Caco-2 (cell line): ENCODE results near the gene CROT. TPM values are rescaled to one million over a fixed set of nuclear protein-coding genes. Genes with fewer than 3 reads are reported as not detected.

Source experiments
- BruUV-seq: library from RNA; stranded (reverse); fragments of 400-500 nt; replicated peaks from 2 replicates; lab custom pipeline; 2021; lab: Mats Ljungman, UMichigan
- CTCF ChIA-PET: fragments of 300-600 bp; sonication (Branson Sonifier 250); formaldehyde crosslinking; loops from one replicate; lab custom pipeline; 2022; ENCODE audit warnings: antibody characterized with exemption; lab: Charles Lee
- POLR2A ChIA-PET: fragments of 300-600 bp; sonication (Branson Sonifier 250); formaldehyde crosslinking; loops from one replicate; lab custom pipeline; 2022; ENCODE audit warnings: antibody characterized with exemption; lab: Charles Lee
- DNase-seq, 2 experiments: peaks; one replicate each; pipeline versions ENCODE4 v3.0.0 to v3.0.0-alpha.2; 2020 to 2022
- H3K27me3 ChIP-seq: replicated peaks from 2 replicates; pipeline ENCODE4 v1.6.0; 2011; ENCODE audit warnings: low read length; ENCODE audit not compliant: control insufficient read depth, insufficient read depth
- H3K36me3 ChIP-seq: 2 replicates; pipeline ENCODE4 v1.5.1; 2011; ENCODE audit warnings: low read length; ENCODE audit not compliant: control insufficient read depth, insufficient read depth
- H3K4me1 ChIP-seq: fragments of 250-450 bp; sonication (Bioruptor Pico); 2 replicates; pipeline ENCODE4 v1.5.1; 2020; ENCODE audit warnings: mild to moderate bottlenecking
- H3K4me3 ChIP-seq: 2 replicates; pipeline ENCODE4 v1.5.1; 2011; ENCODE audit warnings: low read depth, mild to moderate bottlenecking, control low read depth, low read length
- H3K9me3 ChIP-seq: fragments of 250-450 bp; sonication (Bioruptor Pico); 2 replicates; pipeline ENCODE4 v1.5.1; 2020; ENCODE audit warnings: mild to moderate bottlenecking, moderate library complexity
- H3K27ac Mint-ChIP-seq: one replicate; pipeline ENCODE4 v1.8.0; 2022; ENCODE audit warnings: mixed read lengths; ENCODE audit not compliant: unreplicated experiment
- H3K27me3 Mint-ChIP-seq: one replicate; pipeline ENCODE4 v1.8.0; 2022; ENCODE audit warnings: mixed read lengths; ENCODE audit not compliant: insufficient read depth, unreplicated experiment
- H3K36me3 Mint-ChIP-seq: one replicate; pipeline ENCODE4 v1.8.0; 2022; ENCODE audit warnings: mild to moderate bottlenecking, mixed read lengths; ENCODE audit not compliant: insufficient read depth, unreplicated experiment
- H3K4me1 Mint-ChIP-seq: one replicate; pipeline ENCODE4 v1.8.0; 2022; ENCODE audit warnings: low read depth, mixed read lengths; ENCODE audit not compliant: unreplicated experiment
- H3K4me3 Mint-ChIP-seq: one replicate; pipeline ENCODE4 v1.8.0; 2022; ENCODE audit warnings: mild to moderate bottlenecking, moderate library complexity, mixed read lengths; ENCODE audit not compliant: unreplicated experiment
- H3K9me3 Mint-ChIP-seq: one replicate; pipeline ENCODE4 v1.8.0; 2022; ENCODE audit warnings: mixed read lengths; ENCODE audit not compliant: unreplicated experiment
- CTCF ChIP-seq, 2 experiments: fragments of 200-600 bp in 1 of 2; IDR thresholded peaks; 1 replicate in 1 of 2; 2 replicates in 1 of 2; pipeline versions ENCODE4 v1.5.1 to v1.8.0; 2011 to 2022; ENCODE audit warnings: antibody characterized with exemption in 1 of 2, control low read depth in 1 of 2, inconsistent platforms in 1 of 2, low read depth in 1 of 2, low read length in 1 of 2, mild to moderate bottlenecking in 1 of 2, moderate library complexity in 1 of 2; ENCODE audit not compliant: insufficient read depth in 1 of 2, severe bottlenecking in 1 of 2, unreplicated experiment in 1 of 2
- intact Hi-C: fragments of 100-400 bp; cut with micrococcal nuclease; formaldehyde crosslinking; loops from one replicate; pipeline ENCODE4 v1.10.0; 2022; ENCODE audit not compliant: unreplicated experiment
- total RNA-seq: library from RNA; stranded (reverse); gene quantifications from 2 replicates; pipeline ENCODE4 v1.2.3, GENCODE V29; 2022

CROT gene
- total RNA-seq, 1 experiment from 2014 or later, result 15.4 TPM

- H3K4me3 Mint-ChIP-seq, result no peak overlapping the region
- H3K4me1 Mint-ChIP-seq, result no peaks in the 10 kb centered on the region
- BruUV-seq, result no TSS peak
- H3K9me3 Mint-ChIP-seq, result no peaks in the 10 kb centered on the region
- H3K4me3 ChIP-seq, result no peak overlapping the region
- H3K9me3 ChIP-seq, result no peaks in the 10 kb centered on the region
- no peaks in the 10 kb centered on the region for H3K36me3 Mint-ChIP-seq
- H3K4me1 ChIP-seq, result no peaks in the 10 kb centered on the region
- H3K27me3 ChIP-seq, result no peaks in the 10 kb centered on the region
- TF ChIP-seq CTCF (IDR thresholded peaks at IDR 0.05; ENCODE audit: insufficient read depth in 1 of 2, low read depth in 1 of 2, low read length in 1 of 2, severe bottlenecking in 1 of 2, unreplicated experiment in 1 of 2), result no peak
- H3K27me3 Mint-ChIP-seq, result no peaks in the 10 kb centered on the region
- DNase-seq, result no peak
- no peak overlapping the region for H3K27ac Mint-ChIP-seq
- intact Hi-C loops, result no loop called here
- ChIA-PET CTCF (no interaction called here), POLR2A (no interaction called here)
- H3K36me3 ChIP-seq, result no peaks in the 10 kb centered on the region
These were observed 87.1 kb downstream of the CROT start for GRCh38 chr7:87432536-87432935.

GRCh38 chr7:87435546-87435945 is 90.1 kb downstream of the CROT start:
- DNase-seq, result no peak
- BruUV-seq, result no TSS peak
- TF ChIP-seq CTCF (IDR thresholded peaks at IDR 0.05; ENCODE audit: insufficient read depth in 1 of 2, low read depth in 1 of 2, low read length in 1 of 2, severe bottlenecking in 1 of 2, unreplicated experiment in 1 of 2), result no peak

GRCh38 chr7:87445897-87446296 is 100.4 kb downstream of the CROT start:
- no peaks in the 10 kb centered on the region for H3K36me3 Mint-ChIP-seq
- no TSS peak for BruUV-seq
- no peak overlapping the region for H3K27ac Mint-ChIP-seq
- POLR2A ChIA-PET, result no interaction called here
- no peaks in the 10 kb centered on the region for H3K9me3 ChIP-seq
- H3K27me3 ChIP-seq, result no peaks in the 10 kb centered on the region
- H3K4me1 Mint-ChIP-seq, result no peaks in the 10 kb centered on the region
- no peaks in the 10 kb centered on the region for H3K36me3 ChIP-seq
- no peak overlapping the region for H3K4me3 Mint-ChIP-seq
- TF ChIP-seq CTCF (IDR thresholded peaks at IDR 0.05; ENCODE audit: insufficient read depth in 1 of 2, low read depth in 1 of 2, low read length in 1 of 2, severe bottlenecking in 1 of 2, unreplicated experiment in 1 of 2), result no peak
- CTCF ChIA-PET, result no interaction called here
- no peak overlapping the region for H3K4me3 ChIP-seq
- H3K4me1 ChIP-seq, result no peaks in the 10 kb centered on the region
- no peaks in the 10 kb centered on the region for H3K27me3 Mint-ChIP-seq
- no peak for DNase-seq
- intact Hi-C loops, result no loop called here
- no peaks in the 10 kb centered on the region for H3K9me3 Mint-ChIP-seq

More at GRCh38 chr7:87435546-87435945, 90.1 kb downstream of the CROT start:
- H3K27me3 Mint-ChIP-seq, result no peaks in the 10 kb centered on the region
- intact Hi-C loops, result no loop called here
- ChIA-PET CTCF (no interaction called here), POLR2A (no interaction called here)
- H3K27me3 ChIP-seq, result no peaks in the 10 kb centered on the region
- H3K36me3 ChIP-seq, result no peaks in the 10 kb centered on the region
- H3K4me3 Mint-ChIP-seq, result no peak overlapping the region
- no peaks in the 10 kb centered on the region for H3K9me3 Mint-ChIP-seq
- no peaks in the 10 kb centered on the region for H3K4me1 Mint-ChIP-seq
- H3K36me3 Mint-ChIP-seq, result no peaks in the 10 kb centered on the region
- no peaks in the 10 kb centered on the region for H3K9me3 ChIP-seq
- no peaks in the 10 kb centered on the region for H3K4me1 ChIP-seq
- H3K4me3 ChIP-seq, result no peak overlapping the region
- H3K27ac Mint-ChIP-seq, result no peak overlapping the region
